Left lung (tissue), 10 donors: Measurements from ENCODE around the gene ADAM33. TPM values are rescaled to one million over a fixed set of nuclear protein-coding genes. Genes with fewer than 3 reads are reported as not detected.
A peak's percentile ranks its signal among the peaks of the same experiment; 100 is the strongest.

Experiments
- ATAC-seq: fragments of 200-7000 bp; cut with Tn5 transposase; one replicate; pipeline ENCODE4 v1.9.1; 2020; ENCODE audit warnings: moderate library complexity
- DNase-seq, 4 donors: peaks; one replicate each; pipeline ENCODE4 v3.0.0-alpha.2; 2013 to 2020
- H3K27ac ChIP-seq, 2 donors: fragments of 200-600 bp; sonication (generic) in 1 of 2; one replicate each; pipeline versions ENCODE4 v1.5.0 to v1.8.0; 2020 to 2021
- H3K27me3 ChIP-seq, 2 donors: fragments of 200-600 bp; sonication (generic) in 1 of 2; one replicate each; pipeline versions ENCODE4 v1.5.0 to v1.8.0; 2020 to 2021
- H3K36me3 ChIP-seq, 2 donors: fragments of 200-600 bp; sonication (generic) in 1 of 2; one replicate each; pipeline versions ENCODE4 v1.5.0 to v1.8.0; 2020 to 2021
- H3K4me1 ChIP-seq, 2 donors: fragments of 200-600 bp; one replicate each; pipeline ENCODE4 v1.8.0; 2021
- H3K4me3 ChIP-seq, 2 donors: fragments of 200-600 bp; sonication (generic) in 1 of 2; one replicate each; pipeline versions ENCODE4 v1.5.0 to v1.8.0; 2020 to 2021; ENCODE audit warnings: mild to moderate bottlenecking in 1 of 2
- H3K9me3 ChIP-seq, 2 donors: fragments of 200-600 bp; sonication (generic) in 1 of 2; one replicate each; pipeline versions ENCODE4 v1.5.0 to v1.8.0; 2020 to 2021
- intact Hi-C, 2 donors: fragments of 100-400 bp; cut with DNase I; formaldehyde crosslinking; loops; one replicate each; pipeline versions ENCODE4 v1.11.2 to v1.14.2; 2022
- polyA plus RNA-seq, 6 donors: library from polyadenylated mRNA; unstranded; fragments of 120-200 nt; gene quantifications; one replicate each; pipeline ENCODE4 v1.2.1, GENCODE V29; 2013; ENCODE audit not compliant: insufficient read length in 6 of 6
- total RNA-seq, 2 donors: library from RNA; stranded (reverse); fragmentation: NEBNext Ultra II Directional; extraction: Animal tissue kit (Norgen Biotek cat#: 25700); gene quantifications; one replicate each; pipeline ENCODE4 v1.2.1, GENCODE V29; 2021
- TF ChIP-seq, protein P1 (sequence below), 2 donors: fragments of 200-600 bp; sonication (generic) in 1 of 2; IDR thresholded peaks; one replicate each; pipeline versions ENCODE4 v1.5.0 to v1.8.0; 2021; ENCODE audit warnings: antibody characterized with exemption in 2 of 2
- donor health status: DM: no; HTN: yes; CAD: no.
- donor health status: DM: no; HTN: no; CAD: no.

ADAM33 gene
- total and polyA plus RNA-seq, 8 donors: 7.4 to 18.6 (median 11.6) TPM

GRCh38 chr20:3686867-3687321 lies 5.1 kb upstream of the ADAM33 start:
- peaks cover 0 to 9% of the 10 kb centered on the region in 2 donors for H3K4me1 ChIP-seq
- peaks cover 8 to 27% of the 10 kb centered on the region in 2 donors for H3K27me3 ChIP-seq
- intact Hi-C loops: no loop called here
- H3K9me3 ChIP-seq: no peaks in the 10 kb centered on the region
- TF ChIP-seq, protein P1, sequence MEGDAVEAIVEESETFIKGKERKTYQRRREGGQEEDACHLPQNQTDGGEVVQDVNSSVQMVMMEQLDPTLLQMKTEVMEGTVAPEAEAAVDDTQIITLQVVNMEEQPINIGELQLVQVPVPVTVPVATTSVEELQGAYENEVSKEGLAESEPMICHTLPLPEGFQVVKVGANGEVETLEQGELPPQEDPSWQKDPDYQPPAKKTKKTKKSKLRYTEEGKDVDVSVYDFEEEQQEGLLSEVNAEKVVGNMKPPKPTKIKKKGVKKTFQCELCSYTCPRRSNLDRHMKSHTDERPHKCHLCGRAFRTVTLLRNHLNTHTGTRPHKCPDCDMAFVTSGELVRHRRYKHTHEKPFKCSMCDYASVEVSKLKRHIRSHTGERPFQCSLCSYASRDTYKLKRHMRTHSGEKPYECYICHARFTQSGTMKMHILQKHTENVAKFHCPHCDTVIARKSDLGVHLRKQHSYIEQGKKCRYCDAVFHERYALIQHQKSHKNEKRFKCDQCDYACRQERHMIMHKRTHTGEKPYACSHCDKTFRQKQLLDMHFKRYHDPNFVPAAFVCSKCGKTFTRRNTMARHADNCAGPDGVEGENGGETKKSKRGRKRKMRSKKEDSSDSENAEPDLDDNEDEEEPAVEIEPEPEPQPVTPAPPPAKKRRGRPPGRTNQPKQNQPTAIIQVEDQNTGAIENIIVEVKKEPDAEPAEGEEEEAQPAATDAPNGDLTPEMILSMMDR (IDR thresholded peaks at IDR 0.05): no peak
- ATAC-seq (peak; percentile 75), DNase-seq (peak in 3 of 4 donors; percentile 71 to 93 (median 88))
- H3K36me3 ChIP-seq: peaks cover 0 to 4% of the 10 kb centered on the region in 2 donors
- no peak overlapping the region for H3K4me3 ChIP-seq
- H3K27ac ChIP-seq: peak overlapping the region in 1 of 2 donors; percentile 30

GRCh38 chr20:3686421-3686820 lies 4.6 kb upstream of the ADAM33 start:
- TF ChIP-seq, protein P1 (IDR thresholded peaks at IDR 0.05): no peak
- Histone ChIP-seq H3K27ac (no peak overlapping the region), H3K27me3 (peaks cover 13 to 32% of the 10 kb centered on the region in 2 donors), H3K4me3 (no peak overlapping the region), H3K9me3 (no peaks in the 10 kb centered on the region), H3K36me3 (peaks cover 0 to 4% of the 10 kb centered on the region in 2 donors), H3K4me1 (peaks cover 2 to 14% of the 10 kb centered on the region in 2 donors)
- no peak for DNase-seq
- intact Hi-C loops: no loop called here
- ATAC-seq: no peak

DNA sequence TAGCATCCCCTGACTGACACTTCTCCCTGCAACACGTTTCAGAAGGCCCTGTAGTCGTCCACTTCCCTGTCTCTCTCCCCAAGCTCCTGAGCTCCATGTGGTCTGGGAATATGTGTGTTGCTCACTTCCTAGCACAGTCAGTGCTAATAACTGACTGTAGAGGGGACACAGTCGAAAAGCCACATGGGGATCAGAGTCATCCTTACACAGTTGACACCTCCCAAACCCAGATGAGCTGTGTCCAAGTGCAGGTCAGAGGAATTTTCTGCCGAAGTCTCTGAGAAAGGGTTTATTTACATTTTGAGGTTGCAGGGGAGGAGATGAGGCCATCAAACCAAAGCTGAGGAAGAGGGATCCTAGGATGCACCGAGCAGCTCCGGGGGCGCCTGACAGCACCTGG lies 3.5 kb upstream of the ADAM33 start:
- TF ChIP-seq, protein P1 (IDR thresholded peaks at IDR 0.05): no peak
- Histone ChIP-seq H3K4me3 (no peak overlapping the region), H3K9me3 (no peaks in the 10 kb centered on the region), H3K4me1 (peaks cover 2 to 19% of the 10 kb centered on the region in 2 donors), H3K27me3 (peaks cover 17 to 42% of the 10 kb centered on the region in 2 donors), H3K27ac (no peak overlapping the region), H3K36me3 (no peaks in the 10 kb centered on the region)
- ATAC-seq (no peak), DNase-seq (no peak)
- intact Hi-C loops: no loop called here

- Histone ChIP-seq H3K4me1 (peaks cover 2 to 19% of the 10 kb centered on the region in 2 donors), H3K27me3 (peaks cover 18 to 61% of the 10 kb centered on the region in 2 donors), H3K4me3 (peak overlapping the region; percentile 27 to 34), H3K27ac (peak overlapping the region; percentile 8 to 39), H3K36me3 (no peaks in the 10 kb centered on the region), H3K9me3 (no peaks in the 10 kb centered on the region)
- TF ChIP-seq, protein P1 (IDR thresholded peaks at IDR 0.05): no peak
- intact Hi-C loops: no loop called here
- DNase-seq (no peak), ATAC-seq (no peak)
Measured at GRCh38 chr20:3681352-3681930, 369 bp downstream of the ADAM33 start.

DNA sequence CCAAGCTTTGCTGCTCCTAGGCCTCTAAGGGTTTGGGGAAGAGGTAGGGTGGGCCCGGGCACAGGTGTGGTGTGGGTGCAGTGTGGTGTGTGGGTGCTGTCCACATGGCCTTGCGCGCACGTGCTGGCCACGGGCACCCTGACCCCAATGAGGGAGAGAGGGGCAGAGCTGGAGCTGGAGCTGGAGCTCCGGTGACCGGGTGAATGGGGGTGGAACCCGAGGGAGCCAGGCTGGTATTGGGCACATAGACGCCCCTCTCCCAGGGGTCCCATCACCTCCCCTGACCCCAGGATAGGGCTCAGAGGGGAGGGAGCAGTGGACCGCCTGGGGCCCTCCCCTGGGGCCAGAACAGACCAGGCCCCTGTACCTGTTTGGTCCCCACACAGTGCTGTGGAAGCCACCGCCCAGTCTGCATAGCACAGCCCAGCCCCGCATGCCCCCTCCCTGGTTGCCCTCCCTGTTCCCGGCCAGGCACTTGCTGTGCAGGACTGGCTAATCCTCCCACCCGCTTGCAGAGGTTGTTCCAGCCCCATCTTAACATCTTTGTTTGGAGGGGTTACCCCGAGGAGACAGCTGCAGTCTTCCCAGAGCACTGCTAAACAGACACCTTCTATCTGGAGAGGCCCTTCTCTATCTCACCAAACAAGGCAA lies 984 bp downstream of the ADAM33 start:
- Histone ChIP-seq H3K4me3 (peak overlapping the region; percentile 27 to 34), H3K27me3 (peaks cover 23 to 68% of the 10 kb centered on the region in 2 donors), H3K9me3 (no peaks in the 10 kb centered on the region), H3K27ac (peak overlapping the region in 1 of 2 donors; percentile 73), H3K36me3 (no peaks in the 10 kb centered on the region), H3K4me1 (peaks cover 2 to 20% of the 10 kb centered on the region in 2 donors)
- DNase-seq: no peak
- no peak for ATAC-seq
- TF ChIP-seq, protein P1 (IDR thresholded peaks at IDR 0.05): no peak
- intact Hi-C loops: no loop called here
